Activated gamma-delta T cell treated with Interleukin-2 at 50 U/mL for 16 hours (primary cell): ENCODE data around the gene MSH3.
"Not testable (repeated sequence)": the region's sequence is repeated elsewhere in the genome, so short reads cannot be mapped to it uniquely, and the experiment has no call there.

Experiments
- DNase-seq: peaks from one replicate; pipeline ENCODE4 v3.0.0-alpha.2; 2020

The MSH3 gene

GRCh38 chr5:80759866-80760577 is 105.6 kb downstream of the MSH3 start:
- no peak for DNase-seq

- no peak for DNase-seq
Observed at GRCh38 chr5:80760680-80761079, 106.2 kb downstream of the MSH3 start.

GRCh38 chr5:80761176-80761575 is 106.7 kb downstream of the MSH3 start:
- DNase-seq: no peak

- DNase-seq: no peak
Observed at GRCh38 chr5:80761966-80762365, 107.5 kb downstream of the MSH3 start.

GRCh38 chr5:80762573-80762972 is 108.1 kb downstream of the MSH3 start:
- DNase-seq: no peak

- no peak for DNase-seq
Observed at GRCh38 chr5:80763211-80763610, 108.8 kb downstream of the MSH3 start.

GRCh38 chr5:80763873-80764647 is 109.6 kb downstream of the MSH3 start:
- no peak for DNase-seq

- DNase-seq: no peak
Observed at GRCh38 chr5:80764786-80765185, 110.3 kb downstream of the MSH3 start.

GRCh38 chr5:80777347-80778287 is 123.2 kb downstream of the MSH3 start:
- DNase-seq: no peak

- DNase-seq: no peak
Observed at GRCh38 chr5:80780024-80780423, 125.6 kb downstream of the MSH3 start.

- DNase-seq: no peak
Observed at GRCh38 chr5:80780761-80781285, 126.4 kb downstream of the MSH3 start.

GRCh38 chr5:80781356-80781755 is 126.9 kb downstream of the MSH3 start:
- DNase-seq: no peak

GRCh38 chr5:80782626-80783025 is 128.2 kb downstream of the MSH3 start:
- no peak for DNase-seq

- DNase-seq: not testable (repeated sequence)
Observed at GRCh38 chr5:80783751-80784150, 129.3 kb downstream of the MSH3 start.

GRCh38 chr5:80784451-80784850 is 130.0 kb downstream of the MSH3 start:
- no peak for DNase-seq

GRCh38 chr5:80789319-80790016 is 135.0 kb downstream of the MSH3 start:
- not testable (repeated sequence) for DNase-seq

- no peak for DNase-seq
Observed at GRCh38 chr5:80790698-80791097, 136.2 kb downstream of the MSH3 start.

GRCh38 chr5:80793354-80793753 is 138.9 kb downstream of the MSH3 start:
- DNase-seq: no peak

- DNase-seq: no peak
Observed at GRCh38 chr5:80796846-80797245, 142.4 kb downstream of the MSH3 start.

- DNase-seq: no peak
Observed at GRCh38 chr5:80797428-80798024, 143.1 kb downstream of the MSH3 start.

GRCh38 chr5:80798166-80798565 is 143.7 kb downstream of the MSH3 start:
- no peak for DNase-seq

GRCh38 chr5:80798633-80799032 is 144.2 kb downstream of the MSH3 start:
- no peak for DNase-seq
